ENCODE results near the gene HABP2. TPM values are rescaled to one million over a fixed set of nuclear protein-coding genes. Genes with fewer than 3 reads are reported as not detected.

The HABP2 gene
- polyA plus RNA-seq, 3 donors from 2014 or later = not detected

DNA sequence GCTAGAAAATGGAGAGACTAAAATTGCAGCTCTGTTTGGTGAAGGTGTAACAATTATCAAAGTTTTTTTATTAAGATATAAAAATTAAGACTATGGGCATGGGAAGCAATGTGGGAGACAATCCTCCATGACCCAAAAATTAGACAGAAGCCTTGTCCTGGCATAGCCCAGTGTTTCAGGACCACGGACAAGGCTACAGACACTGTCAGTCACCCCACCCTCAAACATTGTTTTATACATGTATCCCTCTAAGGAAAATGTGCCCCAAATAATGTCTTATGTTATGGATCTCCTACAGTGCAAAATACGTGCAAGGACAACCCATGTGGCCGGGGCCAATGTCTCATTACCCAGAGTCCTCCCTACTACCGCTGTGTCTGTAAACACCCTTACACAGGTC is 24.0 kb downstream of the HABP2 start:
- H3K27me3 Mint-ChIP-seq (ENCODE audit: low read depth in 3 of 3) = peaks cover 0 to 12% (median 0%) of the 10 kb centered on the region in 3 donors
- H3K4me3 Mint-ChIP-seq = no peak overlapping the region
- peaks cover 0 to 2% (median 0%) of the 10 kb centered on the region in 6 donors for H3K9me3 Mint-ChIP-seq
- no peak overlapping the region for H3K27ac Mint-ChIP-seq
- H3K36me3 Mint-ChIP-seq = no peaks in the 10 kb centered on the region
- no peaks in the 10 kb centered on the region for H3K4me1 Mint-ChIP-seq
- DNase-seq = no peak

DNA sequence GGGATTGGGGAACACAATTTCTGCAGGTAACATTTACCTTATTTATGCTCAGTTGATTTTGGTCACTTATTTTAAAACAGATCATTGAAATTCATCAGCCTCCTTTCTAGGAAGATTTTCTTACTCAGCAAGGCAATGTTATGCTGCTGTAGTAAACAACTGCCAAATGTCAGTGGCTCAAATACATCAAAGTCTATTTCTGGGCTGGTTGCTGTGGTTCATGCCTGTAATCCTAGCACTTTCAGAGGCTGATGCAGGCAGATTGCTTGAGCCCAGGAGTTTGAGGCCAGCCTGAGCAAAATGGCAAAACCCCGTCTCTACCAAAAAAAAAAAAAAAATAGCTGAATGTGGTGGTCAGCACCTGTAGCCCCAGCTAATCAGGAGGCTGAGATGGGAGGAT is 25.9 kb downstream of the HABP2 start:
- H3K27ac Mint-ChIP-seq = no peak overlapping the region
- peaks cover 0 to 12% (median 0%) of the 10 kb centered on the region in 3 donors for H3K27me3 Mint-ChIP-seq (ENCODE audit: low read depth in 3 of 3)
- H3K4me3 Mint-ChIP-seq = no peak overlapping the region
- no peaks in the 10 kb centered on the region for H3K36me3 Mint-ChIP-seq
- peaks cover 0 to 2% (median 0%) of the 10 kb centered on the region in 6 donors for H3K9me3 Mint-ChIP-seq
- H3K4me1 Mint-ChIP-seq = no peaks in the 10 kb centered on the region
- DNase-seq = no peak

DNA sequence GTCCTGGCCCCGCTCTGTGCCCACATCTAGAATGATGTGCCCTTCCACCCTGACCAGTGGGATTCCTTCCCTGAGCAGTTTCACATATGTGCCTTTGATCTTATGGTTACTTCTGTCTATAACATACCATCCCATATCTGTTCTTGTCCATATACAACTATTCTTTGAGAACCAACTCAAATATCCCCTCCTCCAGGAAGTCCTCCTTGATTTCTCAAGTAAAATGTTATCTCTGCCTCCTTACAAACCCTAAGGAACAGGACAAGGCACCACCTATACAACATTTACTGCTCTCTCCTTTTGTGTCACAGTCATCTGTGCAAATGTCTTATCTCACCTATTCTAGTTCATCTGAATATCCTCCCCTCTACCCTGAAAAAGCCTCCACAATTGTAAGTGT is 28.2 kb downstream of the HABP2 start:
- DNase-seq = no peak
- H3K27me3 Mint-ChIP-seq (ENCODE audit: low read depth in 3 of 3) = peaks cover 0 to 12% (median 2%) of the 10 kb centered on the region in 3 donors
- no peak overlapping the region for H3K4me3 Mint-ChIP-seq
- no peaks in the 10 kb centered on the region for H3K4me1 Mint-ChIP-seq
- peaks cover 0 to 2% (median 0%) of the 10 kb centered on the region in 6 donors for H3K9me3 Mint-ChIP-seq
- H3K27ac Mint-ChIP-seq = no peak overlapping the region
- no peaks in the 10 kb centered on the region for H3K36me3 Mint-ChIP-seq

DNA sequence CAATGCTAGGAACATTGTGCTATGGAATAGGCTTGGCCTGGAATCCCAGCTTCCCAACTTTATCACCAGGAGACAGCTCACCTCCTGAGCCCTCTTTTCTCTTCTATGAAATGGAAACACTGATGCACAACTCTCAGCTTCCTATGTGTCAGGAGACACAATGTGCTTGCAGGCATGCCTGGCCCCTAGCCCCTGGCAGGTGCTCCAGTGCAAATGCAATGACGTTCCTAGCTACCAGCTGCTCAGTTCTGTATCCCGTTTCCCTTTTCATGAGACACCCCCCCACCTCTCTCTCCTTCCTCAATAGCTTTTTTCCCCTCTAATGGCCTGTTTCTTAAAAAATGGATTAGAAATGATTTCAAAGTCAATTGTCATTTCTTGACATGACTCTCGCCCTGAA is 30.7 kb downstream of the HABP2 start:
- no peak for DNase-seq
- H3K4me1 Mint-ChIP-seq = no peaks in the 10 kb centered on the region
- H3K27me3 Mint-ChIP-seq (ENCODE audit: low read depth in 3 of 3) = peaks cover 0 to 4% (median 2%) of the 10 kb centered on the region in 3 donors
- H3K27ac Mint-ChIP-seq = no peak overlapping the region
- no peak overlapping the region for H3K4me3 Mint-ChIP-seq
- H3K9me3 Mint-ChIP-seq = peaks cover 0 to 2% (median 0%) of the 10 kb centered on the region in 6 donors
- no peaks in the 10 kb centered on the region for H3K36me3 Mint-ChIP-seq

DNA sequence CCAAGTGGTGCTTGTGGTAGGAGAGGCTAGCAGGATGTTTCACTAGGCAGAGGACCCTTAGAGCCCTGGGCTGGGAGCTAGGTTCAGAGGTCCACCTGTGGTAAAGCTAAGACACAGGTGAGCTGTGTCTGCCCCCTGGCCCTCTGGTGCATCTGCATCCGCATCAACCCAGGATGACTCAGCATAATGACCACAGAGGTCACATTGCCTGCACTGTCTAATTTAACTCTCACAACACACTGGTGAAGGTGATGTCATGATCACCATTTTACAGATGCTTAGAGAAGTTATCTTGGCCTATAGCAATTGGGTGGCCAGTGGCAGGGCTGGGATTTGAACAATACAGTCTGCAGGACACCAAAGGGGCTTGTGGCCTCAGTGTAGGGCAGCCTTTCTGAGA is 33.1 kb downstream of the HABP2 start:
- Mint-ChIP-seq H3K27me3 (ENCODE audit: low read depth in 3 of 3) (peaks cover 2 to 4% (median 3%) of the 10 kb centered on the region in 3 donors), H3K4me3 (no peak overlapping the region), H3K27ac (no peak overlapping the region), H3K4me1 (no peaks in the 10 kb centered on the region), H3K36me3 (no peaks in the 10 kb centered on the region), H3K9me3 (peaks cover 0 to 1% (median 0%) of the 10 kb centered on the region in 6 donors)
- DNase-seq = no peak

DNA sequence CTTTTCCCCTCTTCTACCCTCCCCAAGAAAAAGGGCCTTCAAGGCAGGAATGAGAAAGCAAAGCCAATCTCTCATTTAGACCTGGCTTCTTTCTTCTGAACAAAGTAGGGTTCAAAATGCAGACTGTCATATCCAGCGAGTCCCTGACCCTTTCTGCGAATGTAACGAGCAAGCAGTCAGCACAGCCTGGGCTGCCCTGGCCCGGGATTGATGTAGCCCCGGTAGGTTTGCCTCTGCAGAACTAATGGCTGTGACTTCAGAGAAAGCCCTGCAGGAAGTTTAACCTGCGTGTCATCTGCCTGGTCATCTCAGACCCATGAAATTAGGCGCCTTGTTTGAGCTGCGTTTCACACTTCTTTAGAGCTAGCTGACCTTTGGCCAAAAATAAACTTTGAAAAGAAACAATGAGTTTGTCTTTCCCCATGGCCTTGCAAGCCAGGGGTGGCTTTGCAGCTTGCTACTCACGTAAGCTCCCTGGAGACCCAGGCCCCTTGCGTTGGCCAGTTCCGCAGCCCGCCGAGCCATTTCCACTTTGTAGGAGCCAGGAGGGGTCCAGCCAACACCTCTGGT is 36.4 kb downstream of the HABP2 start:
- no peak overlapping the region for H3K27ac Mint-ChIP-seq
- no peak for DNase-seq
- no peaks in the 10 kb centered on the region for H3K9me3 Mint-ChIP-seq
- no peak overlapping the region for H3K4me3 Mint-ChIP-seq
- H3K36me3 Mint-ChIP-seq = no peaks in the 10 kb centered on the region
- H3K4me1 Mint-ChIP-seq = no peaks in the 10 kb centered on the region
- peaks cover 0 to 4% (median 3%) of the 10 kb centered on the region in 3 donors for H3K27me3 Mint-ChIP-seq (ENCODE audit: low read depth in 3 of 3)

DNA sequence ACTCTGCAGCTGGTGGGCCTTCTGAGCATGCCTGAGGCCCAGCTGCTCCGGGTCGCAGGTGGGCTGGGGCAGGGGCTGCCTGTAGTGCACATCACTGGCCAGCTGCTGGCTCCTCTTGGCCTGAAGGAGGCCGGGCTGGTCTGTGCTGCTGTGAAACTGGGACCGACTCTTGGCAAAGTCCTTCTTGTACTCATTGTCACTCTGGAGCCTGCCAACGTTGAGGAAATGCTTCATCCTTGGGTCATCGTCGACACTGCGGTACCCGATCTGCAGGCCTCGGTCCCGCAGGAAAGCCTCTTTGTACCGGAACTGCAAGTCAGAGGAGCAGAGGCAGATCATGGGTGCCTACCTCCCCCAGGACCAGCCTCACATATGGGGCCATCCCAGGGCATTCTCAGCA is 37.7 kb downstream of the HABP2 start:
- Mint-ChIP-seq H3K9me3 (no peaks in the 10 kb centered on the region), H3K27me3 (ENCODE audit: low read depth in 3 of 3) (peaks cover 0 to 4% (median 3%) of the 10 kb centered on the region in 3 donors), H3K4me3 (no peak overlapping the region), H3K4me1 (no peaks in the 10 kb centered on the region), H3K27ac (no peak overlapping the region), H3K36me3 (no peaks in the 10 kb centered on the region)
- no peak for DNase-seq

DNA sequence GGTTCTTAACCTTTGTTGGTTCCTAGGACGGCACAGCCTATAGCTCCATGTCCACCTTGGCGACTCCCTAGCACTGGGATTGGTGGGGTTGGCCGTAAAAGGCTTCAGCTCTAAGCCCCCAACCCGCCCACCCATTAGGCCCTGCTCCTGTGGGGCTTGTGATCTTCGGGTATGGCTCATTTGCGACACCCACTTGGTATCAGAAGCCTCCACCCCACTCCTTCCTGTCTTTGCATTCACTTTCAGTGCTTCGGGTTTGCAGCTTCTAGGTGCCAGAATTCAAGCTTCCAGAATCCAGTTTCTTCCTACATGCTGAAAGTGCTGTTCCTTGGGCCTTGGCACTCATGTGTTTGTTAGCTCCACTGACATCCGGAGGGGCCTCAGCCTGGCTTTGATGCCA is 39.5 kb downstream of the HABP2 start:
- DNase-seq = no peak
- Mint-ChIP-seq H3K36me3 (no peaks in the 10 kb centered on the region), H3K27ac (no peak overlapping the region), H3K4me1 (no peaks in the 10 kb centered on the region), H3K9me3 (no peaks in the 10 kb centered on the region), H3K4me3 (no peak overlapping the region), H3K27me3 (ENCODE audit: low read depth in 3 of 3) (peaks cover 0 to 4% (median 3%) of the 10 kb centered on the region in 3 donors)

DNA sequence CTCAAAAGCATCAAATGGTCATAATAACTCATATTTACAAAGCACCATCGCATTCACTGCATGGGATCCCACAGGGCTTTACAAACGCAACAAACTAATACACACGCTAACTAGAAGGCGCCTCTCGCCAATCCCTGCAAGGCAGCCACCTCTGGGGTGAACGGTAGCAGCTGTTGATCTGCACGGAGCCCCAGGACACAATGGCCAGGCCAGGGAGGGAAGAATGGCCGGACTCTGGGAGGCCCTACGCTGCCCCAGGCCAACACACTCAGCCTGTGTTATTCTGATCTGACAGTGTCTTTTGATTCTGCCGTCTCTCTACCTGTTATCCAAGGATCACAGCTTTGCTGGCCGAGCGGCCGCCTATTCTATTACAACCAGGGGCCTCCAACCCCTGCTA is 41.8 kb downstream of the HABP2 start:
- DNase-seq = no peak
- Mint-ChIP-seq H3K4me3 (no peak overlapping the region), H3K36me3 (no peaks in the 10 kb centered on the region), H3K27me3 (ENCODE audit: low read depth in 3 of 3) (peaks cover 0 to 5% (median 4%) of the 10 kb centered on the region in 3 donors), H3K27ac (no peak overlapping the region), H3K4me1 (no peaks in the 10 kb centered on the region), H3K9me3 (no peaks in the 10 kb centered on the region)

DNA sequence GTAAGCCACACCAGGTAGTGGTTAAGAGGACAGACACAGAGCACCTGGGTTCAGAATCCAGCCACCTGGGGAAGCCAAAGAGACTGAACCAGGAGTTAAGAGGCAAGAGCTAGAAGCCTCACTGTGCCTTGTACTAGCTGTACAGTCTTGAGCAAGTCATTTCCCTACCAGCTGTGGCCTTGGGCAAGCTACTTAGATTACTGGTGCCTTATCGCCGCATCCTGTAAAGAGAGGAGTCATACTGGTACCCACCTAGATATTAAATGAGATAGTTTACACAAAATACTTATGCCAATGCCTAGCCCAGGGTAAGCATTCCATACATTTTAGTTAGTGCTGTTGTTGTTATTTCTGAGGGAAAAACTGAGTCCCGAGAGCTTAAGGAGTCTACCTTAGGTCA is 47.7 kb downstream of the HABP2 start:
- Mint-ChIP-seq H3K4me3 (no peak overlapping the region), H3K36me3 (no peaks in the 10 kb centered on the region), H3K4me1 (no peaks in the 10 kb centered on the region), H3K27me3 (ENCODE audit: low read depth in 3 of 3) (peaks cover 0 to 7% (median 2%) of the 10 kb centered on the region in 3 donors), H3K9me3 (no peaks in the 10 kb centered on the region), H3K27ac (no peak overlapping the region)
- DNase-seq = no peak

DNA sequence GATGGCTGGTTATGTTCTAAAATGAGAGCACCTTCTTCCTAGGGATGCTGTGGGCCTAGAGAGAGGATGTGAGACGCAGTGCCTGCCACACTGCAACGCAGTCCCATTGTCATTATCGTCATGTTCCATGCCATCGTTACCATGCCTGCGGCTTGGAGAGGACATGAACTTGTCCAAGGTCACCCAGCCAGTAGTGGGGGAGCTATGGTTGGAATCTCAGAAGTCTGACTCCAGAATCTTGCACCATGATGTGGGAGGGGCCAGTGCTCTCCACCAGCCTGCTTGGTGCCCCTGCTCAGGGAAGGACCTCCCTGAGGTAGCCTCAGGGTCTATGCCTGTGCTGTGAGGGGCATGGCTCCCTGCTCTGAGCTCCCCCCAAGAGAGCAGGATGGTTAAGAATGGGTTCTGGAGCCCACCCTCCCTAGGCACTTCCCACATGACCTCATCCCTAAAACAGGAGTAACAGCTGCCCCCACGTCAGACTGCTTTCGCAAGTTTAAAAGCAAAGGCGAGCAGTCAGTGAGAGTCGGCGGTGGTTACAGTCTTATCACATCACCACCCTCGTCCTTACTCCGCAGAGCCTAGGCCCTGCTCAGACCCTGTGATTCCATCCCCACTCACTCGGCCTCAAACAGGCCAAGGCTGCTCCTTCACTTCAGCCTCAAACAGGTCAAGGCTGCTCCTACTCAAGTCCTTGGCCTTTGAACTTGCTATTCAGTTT is 50.4 kb downstream of the HABP2 start:
- Mint-ChIP-seq H3K4me1 (no peaks in the 10 kb centered on the region), H3K27ac (no peak overlapping the region), H3K27me3 (ENCODE audit: low read depth in 3 of 3) (peaks cover 0 to 7% (median 2%) of the 10 kb centered on the region in 3 donors), H3K36me3 (no peaks in the 10 kb centered on the region), H3K9me3 (no peaks in the 10 kb centered on the region), H3K4me3 (no peak overlapping the region)
- DNase-seq = no peak

DNA sequence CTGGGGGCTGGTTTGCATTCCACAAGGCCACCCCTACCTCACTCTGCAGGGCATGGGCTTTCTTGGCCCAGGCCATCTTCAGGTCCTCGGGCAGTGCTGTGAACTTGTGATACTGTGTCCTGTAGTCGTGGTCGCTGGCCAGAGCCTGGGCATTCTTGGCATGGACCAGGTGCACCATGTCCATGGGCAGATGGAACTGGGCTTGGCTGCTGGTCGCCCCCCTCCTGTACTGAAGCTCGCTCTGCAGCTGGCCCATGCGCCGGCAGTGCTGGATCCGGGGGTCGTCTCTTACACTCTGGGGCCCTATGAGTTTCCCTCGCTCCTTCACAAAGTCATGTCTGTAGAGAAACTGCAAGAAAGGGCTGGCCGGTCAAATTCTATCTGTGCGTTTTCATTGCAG is 51.7 kb downstream of the HABP2 start:
- H3K36me3 Mint-ChIP-seq = no peaks in the 10 kb centered on the region
- no peak overlapping the region for H3K27ac Mint-ChIP-seq
- peaks cover 2 to 5% (median 2%) of the 10 kb centered on the region in 3 donors for H3K27me3 Mint-ChIP-seq (ENCODE audit: low read depth in 3 of 3)
- no peaks in the 10 kb centered on the region for H3K4me1 Mint-ChIP-seq
- no peak overlapping the region for H3K4me3 Mint-ChIP-seq
- H3K9me3 Mint-ChIP-seq = no peaks in the 10 kb centered on the region
- DNase-seq = no peak

DNA sequence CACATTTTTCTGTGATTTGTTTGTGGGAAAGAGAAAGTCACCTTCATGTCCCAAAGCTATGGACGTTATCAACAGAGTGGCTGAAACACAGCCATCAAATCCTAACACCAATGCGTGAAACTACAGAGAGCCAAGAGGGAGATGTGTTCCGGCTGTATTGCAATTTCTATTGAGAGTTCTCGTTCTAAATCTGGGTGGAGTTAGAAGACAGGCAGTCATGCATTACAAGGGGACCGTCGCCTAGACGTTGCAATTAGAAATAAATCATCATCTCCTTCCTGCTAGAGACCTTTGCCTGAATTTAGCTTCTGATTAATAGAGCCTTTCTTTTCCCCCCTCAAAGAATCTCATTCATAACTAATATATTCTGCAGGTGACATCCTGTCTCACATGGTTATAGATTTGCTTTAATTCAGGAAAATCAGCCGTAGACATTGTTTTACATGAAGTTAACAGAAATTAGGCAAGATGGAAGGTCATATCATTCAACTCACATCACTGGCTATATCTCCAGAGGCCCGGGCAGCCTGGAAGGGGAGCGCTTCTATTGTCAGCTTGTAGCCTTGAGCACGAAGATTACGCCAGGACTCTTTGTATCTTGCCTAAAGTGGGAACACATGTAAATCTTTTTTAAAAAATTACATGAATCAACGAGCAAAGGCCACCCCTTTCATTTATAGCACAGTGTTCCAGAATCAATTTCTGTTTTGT is 52.6 kb downstream of the HABP2 start:
- Mint-ChIP-seq H3K36me3 (no peaks in the 10 kb centered on the region), H3K4me1 (no peaks in the 10 kb centered on the region), H3K27ac (no peak overlapping the region), H3K9me3 (no peaks in the 10 kb centered on the region), H3K27me3 (ENCODE audit: low read depth in 3 of 3) (peaks cover 2 to 5% (median 2%) of the 10 kb centered on the region in 3 donors), H3K4me3 (no peak overlapping the region)
- DNase-seq = no peak

DNA sequence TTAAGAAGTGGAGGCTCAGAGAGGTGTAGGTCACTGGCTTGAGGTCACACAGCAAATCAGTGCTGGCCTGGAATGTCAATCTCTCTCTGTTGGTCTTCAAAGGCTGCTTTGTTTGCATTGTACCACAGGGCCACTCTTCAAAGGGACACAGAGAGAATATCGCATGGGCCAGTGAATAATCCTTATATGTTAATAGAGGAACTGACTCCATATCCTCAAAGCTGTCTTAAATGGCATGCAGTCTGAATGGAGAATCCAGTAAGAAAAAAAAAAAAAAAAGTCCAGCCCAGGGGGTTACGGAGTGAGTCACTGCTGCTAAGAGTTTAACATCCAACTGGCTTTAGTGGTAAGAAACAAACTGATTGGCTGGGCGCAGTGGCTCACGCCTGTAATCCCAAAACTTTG is 56.9 kb downstream of the HABP2 start:
- no peaks in the 10 kb centered on the region for H3K4me1 Mint-ChIP-seq
- H3K4me3 Mint-ChIP-seq = no peak overlapping the region
- H3K27ac Mint-ChIP-seq = no peak overlapping the region
- H3K9me3 Mint-ChIP-seq = no peaks in the 10 kb centered on the region
- no peaks in the 10 kb centered on the region for H3K36me3 Mint-ChIP-seq
- no peak for DNase-seq
- H3K27me3 Mint-ChIP-seq (ENCODE audit: low read depth in 3 of 3) = peaks cover under 1 to 6% (median 3%) of the 10 kb centered on the region in 3 donors

Measured in immature natural killer cell (primary cell).